ENCODE measurements around the gene MACC1.
"Not testable (repeated sequence)": the region's sequence is repeated elsewhere in the genome, so short reads cannot be mapped to it uniquely, and the experiment has no call there.

The MACC1 gene

DNA sequence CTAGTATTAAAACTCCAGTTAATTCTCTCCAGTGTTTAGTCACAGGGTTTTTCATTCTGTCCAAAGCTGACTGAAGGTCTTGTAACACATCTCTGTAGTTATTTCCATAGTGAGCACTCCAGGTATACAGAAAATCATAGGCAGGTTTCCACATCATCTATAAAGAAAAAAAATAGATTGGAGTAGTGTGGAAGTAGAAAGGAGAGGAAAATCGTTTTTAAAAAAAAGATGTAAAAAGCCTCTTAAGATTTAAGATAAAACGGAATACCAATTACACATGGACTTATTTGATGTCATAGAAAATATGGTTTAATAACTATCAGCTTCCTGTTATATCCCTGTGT lies 76.2 kb downstream of the MACC1 start:
- ATAC-seq: no peak

DNA sequence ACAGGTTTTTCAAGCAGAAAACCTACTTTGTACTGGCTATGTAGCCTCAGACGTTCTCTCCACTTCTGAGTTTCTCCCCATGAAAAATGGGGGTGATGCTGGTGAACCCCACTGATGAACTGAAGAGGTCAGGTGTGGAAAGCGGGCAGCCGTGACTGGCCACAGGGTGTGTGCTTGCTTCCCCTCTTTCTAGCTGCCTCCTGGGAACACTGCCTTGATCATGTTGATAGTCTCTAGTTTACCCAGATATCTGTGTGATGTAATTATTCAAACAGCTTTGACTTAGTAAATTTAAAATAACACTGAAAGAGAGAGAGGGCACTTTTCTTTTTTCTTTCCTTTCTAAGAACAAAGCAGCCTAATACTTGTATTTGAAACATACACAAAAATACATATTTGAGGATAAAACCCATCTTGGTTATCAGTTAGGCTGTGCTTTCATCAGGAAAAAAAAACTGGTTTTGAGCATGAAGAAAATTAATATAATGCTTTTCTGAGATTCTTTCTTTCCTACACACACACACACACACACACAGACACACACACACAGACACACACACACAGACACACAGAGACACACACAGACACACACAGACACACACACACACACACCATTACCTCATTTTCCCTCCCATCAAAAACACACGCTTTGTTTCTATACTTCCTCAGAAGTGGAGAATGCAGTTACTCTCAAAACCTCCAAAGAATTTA lies 76.7 kb downstream of the MACC1 start:
- no peak overlapping the region for H3K4me3 Mint-ChIP-seq
- no peaks in the 10 kb centered on the region for H3K9me3 Mint-ChIP-seq
- H3K4me1 Mint-ChIP-seq: no peaks in the 10 kb centered on the region
- H3K27me3 Mint-ChIP-seq: no peaks in the 10 kb centered on the region
- ATAC-seq (no peak), DNase-seq (no peak)
- H3K27ac Mint-ChIP-seq: peak overlapping the region in 1 of 2 donors; percentile 91

More for the DNA sequence above, 76.2 kb downstream of the MACC1 start:
- Mint-ChIP-seq H3K27ac (peak overlapping the region in 1 of 2 donors; percentile 91), H3K4me1 (no peaks in the 10 kb centered on the region), H3K4me3 (no peak overlapping the region), H3K9me3 (no peaks in the 10 kb centered on the region), H3K27me3 (no peaks in the 10 kb centered on the region)
- DNase-seq: no peak

DNA sequence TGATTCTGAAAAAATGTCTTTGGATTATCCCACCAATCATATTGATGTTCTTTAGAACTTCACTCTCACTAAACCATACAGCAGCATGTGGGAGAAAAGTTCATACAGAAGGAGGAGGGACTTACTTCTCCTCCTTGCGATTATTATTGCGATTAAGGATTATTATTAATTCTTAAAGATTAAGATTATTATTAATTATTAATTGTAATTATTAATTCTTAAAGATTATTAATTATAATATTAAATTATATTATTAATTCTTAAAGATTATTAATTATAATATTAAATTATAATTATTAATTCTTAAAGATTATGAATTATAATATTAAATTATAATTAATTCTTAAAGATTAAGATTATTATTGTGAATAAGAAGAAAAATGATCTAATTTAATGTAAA lies 80.5 kb downstream of the MACC1 start:
- no peak for DNase-seq
- Mint-ChIP-seq H3K27ac (no peak overlapping the region), H3K27me3 (no peaks in the 10 kb centered on the region), H3K9me3 (no peaks in the 10 kb centered on the region), H3K4me1 (no peaks in the 10 kb centered on the region), H3K4me3 (no peak overlapping the region)
- no peak for ATAC-seq

DNA sequence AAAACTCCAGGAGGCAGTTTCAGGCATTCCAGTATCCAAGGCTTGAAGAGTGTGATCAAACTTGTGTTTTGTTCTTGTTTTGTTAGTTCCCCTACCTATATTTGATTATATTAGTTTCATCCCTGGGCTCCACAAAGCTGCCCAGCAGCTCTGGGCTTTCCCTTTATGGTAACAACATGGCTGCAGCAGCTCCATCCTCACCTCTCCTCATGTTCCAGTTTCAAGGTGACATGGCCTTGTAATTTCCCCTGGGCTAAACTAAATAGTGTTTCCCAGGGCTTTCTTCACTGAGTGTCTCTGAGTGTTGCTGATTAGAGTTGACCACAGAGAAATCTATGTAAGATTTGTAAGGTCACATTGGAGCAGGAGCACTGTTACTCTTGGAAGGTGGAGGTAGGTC lies 83.4 kb downstream of the MACC1 start:
- ATAC-seq (no peak), DNase-seq (no peak)
- no peak overlapping the region for H3K27ac Mint-ChIP-seq
- H3K4me1 Mint-ChIP-seq: no peaks in the 10 kb centered on the region
- H3K27me3 Mint-ChIP-seq: peaks cover 7% of the 10 kb centered on the region
- no peaks in the 10 kb centered on the region for H3K9me3 Mint-ChIP-seq
- H3K4me3 Mint-ChIP-seq: no peak overlapping the region

DNA sequence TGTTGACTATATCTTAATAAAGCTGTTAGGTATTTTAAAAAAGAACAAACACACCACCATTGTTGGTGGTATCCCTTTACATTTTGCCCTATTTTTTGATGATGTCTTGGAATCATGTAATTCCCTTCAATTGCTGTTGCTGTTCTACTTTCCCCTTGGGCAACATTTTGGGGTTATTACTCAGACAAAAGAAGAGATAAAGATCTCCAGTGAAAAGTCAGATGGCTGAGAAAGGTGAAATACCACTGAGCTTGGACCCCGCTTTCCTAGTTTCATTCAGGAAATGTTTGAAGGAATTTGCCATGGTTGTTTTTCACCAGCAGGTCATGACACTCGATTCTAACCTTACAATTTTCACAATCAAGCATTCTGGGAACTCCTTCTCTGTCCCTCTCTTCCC lies 84.6 kb downstream of the MACC1 start:
- ATAC-seq: no peak
- Mint-ChIP-seq H3K27ac (no peak overlapping the region), H3K9me3 (no peaks in the 10 kb centered on the region), H3K27me3 (peaks cover 7% of the 10 kb centered on the region), H3K4me3 (no peak overlapping the region), H3K4me1 (no peaks in the 10 kb centered on the region)
- DNase-seq: no peak

DNA sequence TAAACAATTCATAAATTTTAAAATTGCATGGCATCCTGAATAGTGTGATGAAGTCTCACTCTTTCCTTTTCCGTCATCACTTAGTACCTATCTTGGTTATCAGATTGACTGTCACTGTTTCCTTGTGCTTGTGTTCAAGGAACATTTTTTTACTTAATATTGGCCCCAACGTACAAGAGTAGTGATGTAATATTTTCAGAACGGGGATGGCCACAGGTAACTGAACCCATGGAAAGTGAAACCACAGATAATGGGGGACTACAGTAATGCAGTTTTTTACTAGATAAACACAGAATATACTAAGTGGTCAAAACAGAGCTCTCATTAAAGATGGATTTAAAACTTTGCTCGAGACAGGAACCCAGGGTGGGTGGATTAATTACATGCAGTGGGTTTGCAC lies 85.4 kb downstream of the MACC1 start:
- Mint-ChIP-seq H3K4me1 (no peaks in the 10 kb centered on the region), H3K4me3 (no peak overlapping the region), H3K27ac (no peak overlapping the region), H3K27me3 (peaks cover 7% of the 10 kb centered on the region), H3K9me3 (no peaks in the 10 kb centered on the region)
- ATAC-seq (no peak), DNase-seq (no peak)

DNA sequence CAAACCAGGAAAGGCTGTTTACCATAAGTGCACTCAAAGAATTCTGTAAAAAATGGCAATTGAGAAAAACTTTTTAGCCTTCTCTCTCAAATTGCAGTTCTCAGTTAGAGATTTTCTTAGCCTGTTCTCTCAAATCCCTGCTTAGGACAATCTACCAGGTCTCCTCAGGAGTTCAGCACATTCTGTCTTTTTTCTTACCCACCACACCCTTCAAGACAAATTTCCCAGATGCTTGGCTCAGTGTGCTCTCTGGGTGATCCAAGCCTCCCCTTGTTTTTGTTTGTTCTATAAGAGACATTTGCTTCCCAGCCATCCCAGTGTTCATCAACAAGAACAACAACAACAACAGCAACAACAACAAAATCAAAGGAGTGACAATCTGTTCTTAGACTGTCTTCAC lies 87.3 kb downstream of the MACC1 start:
- ATAC-seq: no peak
- DNase-seq: no peak
- H3K4me3 Mint-ChIP-seq: no peak overlapping the region
- H3K4me1 Mint-ChIP-seq: no peaks in the 10 kb centered on the region
- no peaks in the 10 kb centered on the region for H3K9me3 Mint-ChIP-seq
- peaks cover 12% of the 10 kb centered on the region for H3K27me3 Mint-ChIP-seq
- H3K27ac Mint-ChIP-seq: no peak overlapping the region

DNA sequence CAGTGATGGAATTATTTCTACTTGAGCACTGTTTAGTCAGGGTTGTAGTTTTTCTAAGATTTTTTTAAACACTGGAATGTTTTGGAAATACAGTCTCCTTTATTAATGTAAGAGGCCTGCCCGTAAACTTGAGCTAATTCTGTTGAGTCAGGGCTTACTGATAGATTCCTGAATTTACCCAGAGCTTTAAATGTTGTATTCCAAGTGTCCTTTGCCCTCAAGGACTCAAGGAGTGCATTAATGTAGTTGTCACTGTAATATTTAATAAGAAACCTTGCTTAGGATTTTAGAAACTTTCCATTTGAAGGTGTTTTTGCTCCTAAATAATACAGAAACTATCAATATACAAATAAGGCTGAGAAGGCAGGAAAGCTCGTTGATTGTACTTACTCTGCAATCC lies 89.2 kb downstream of the MACC1 start:
- no peak overlapping the region for H3K27ac Mint-ChIP-seq
- H3K27me3 Mint-ChIP-seq: peaks cover 12% of the 10 kb centered on the region
- no peak for ATAC-seq

DNA sequence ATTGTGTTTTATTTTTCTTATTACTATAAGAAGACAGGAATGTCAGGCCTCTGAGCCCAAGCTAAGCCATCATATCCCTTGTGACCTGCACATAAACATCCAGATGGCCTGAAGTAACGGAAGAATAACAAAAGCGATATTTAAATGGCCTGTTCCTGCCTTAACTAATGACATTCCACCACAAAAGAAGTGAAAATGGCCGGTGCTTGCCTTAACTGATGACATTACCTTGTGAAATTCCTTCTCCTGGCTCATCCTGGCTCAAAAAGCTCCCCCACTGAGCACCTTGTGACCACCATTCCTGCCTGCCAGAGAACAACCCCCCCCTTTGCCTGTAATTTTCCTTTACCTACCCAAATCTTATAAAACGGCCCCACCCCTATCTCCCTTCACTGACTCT lies 91.1 kb downstream of the MACC1 start:
- not testable (repeated sequence) for H3K27ac Mint-ChIP-seq, DNase-seq, ATAC-seq, H3K4me3 Mint-ChIP-seq, H3K4me1 Mint-ChIP-seq, H3K9me3 Mint-ChIP-seq
- peaks cover 12% of the 10 kb centered on the region for H3K27me3 Mint-ChIP-seq

More for the DNA sequence above, 89.2 kb downstream of the MACC1 start:
- Mint-ChIP-seq H3K9me3 (no peaks in the 10 kb centered on the region), H3K4me1 (no peaks in the 10 kb centered on the region), H3K4me3 (no peak overlapping the region)
- no peak for DNase-seq

DNA sequence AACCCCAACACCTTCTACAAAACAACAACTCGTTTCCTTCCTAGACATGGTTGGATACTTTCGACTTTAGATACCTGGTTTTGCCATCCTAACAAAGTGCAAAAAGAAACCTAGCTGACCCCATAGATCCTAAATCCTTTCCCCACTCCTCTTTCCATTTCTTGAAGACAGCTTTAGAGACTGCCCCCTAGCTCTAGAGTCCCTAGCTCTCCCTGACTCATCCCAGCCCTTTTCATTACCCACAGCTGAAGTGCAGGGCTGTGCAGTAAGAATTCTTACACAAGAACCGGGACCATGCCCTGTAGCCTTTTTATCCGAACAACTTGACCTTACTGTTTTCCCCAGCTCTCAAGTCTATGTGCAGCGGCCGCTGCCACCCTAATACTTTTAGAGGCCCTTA lies 93.1 kb downstream of the MACC1 start:
- not testable (repeated sequence) for ATAC-seq, H3K9me3 Mint-ChIP-seq

DNA sequence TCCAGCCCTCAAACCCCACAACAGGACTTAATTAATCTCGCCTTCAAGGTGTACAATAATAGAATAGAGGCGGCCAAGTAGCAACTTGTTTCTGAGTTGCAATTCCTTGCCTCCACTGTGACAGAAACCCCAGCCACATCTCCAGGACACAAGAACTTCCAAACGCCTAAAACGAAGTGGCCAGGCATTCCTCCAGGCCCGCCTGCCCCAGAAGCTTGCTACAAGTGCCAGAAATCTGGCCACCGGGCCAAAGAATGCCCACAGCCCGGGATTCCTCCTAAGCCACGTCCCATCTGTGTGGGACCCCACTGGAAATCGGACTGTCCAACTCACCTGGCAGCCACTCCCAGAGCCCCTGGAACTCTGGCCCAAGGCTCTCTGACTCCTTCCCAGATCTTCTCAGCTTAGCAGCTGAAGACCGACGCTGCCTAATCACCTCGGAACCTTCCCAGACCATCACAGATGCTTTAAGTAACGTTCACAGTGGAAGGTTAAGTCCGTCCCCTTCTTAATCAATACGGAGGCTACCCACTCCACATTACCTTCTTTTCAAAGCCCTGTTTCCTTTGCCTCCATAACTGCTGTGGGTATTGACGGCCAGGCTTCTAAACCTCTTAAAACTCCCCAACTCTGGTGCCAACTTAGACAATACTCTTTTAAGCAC lies 94.4 kb downstream of the MACC1 start:
- H3K4me3 Mint-ChIP-seq, H3K4me1 Mint-ChIP-seq, H3K27me3 Mint-ChIP-seq, DNase-seq, H3K9me3 Mint-ChIP-seq, H3K27ac Mint-ChIP-seq, ATAC-seq: not testable (repeated sequence)

More for the DNA sequence above, 93.1 kb downstream of the MACC1 start:
- not testable (repeated sequence) for H3K4me3 Mint-ChIP-seq, H3K27ac Mint-ChIP-seq, H3K27me3 Mint-ChIP-seq, DNase-seq, H3K4me1 Mint-ChIP-seq

DNA sequence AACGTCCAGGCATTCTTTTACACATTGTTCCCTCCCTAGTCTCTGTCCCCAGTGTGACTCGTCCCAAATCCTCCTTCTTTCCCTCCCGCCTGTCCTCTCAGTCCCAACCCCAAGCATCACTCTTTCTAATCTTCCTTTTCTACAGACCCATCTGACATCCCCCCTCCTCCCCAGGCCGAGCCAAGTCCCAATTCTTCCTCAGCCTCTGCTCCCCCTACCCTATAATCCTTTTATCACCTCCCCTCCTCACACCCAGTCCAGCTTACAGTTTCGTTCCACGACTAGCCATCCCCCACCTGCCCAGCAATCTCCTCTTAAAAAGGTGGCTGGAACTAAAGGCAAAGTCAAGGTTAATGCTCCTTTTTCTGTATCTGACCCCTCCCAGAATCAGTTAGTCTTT lies 95.1 kb downstream of the MACC1 start:
- Mint-ChIP-seq H3K4me1 (no peaks in the 10 kb centered on the region), H3K9me3 (peaks cover 5 to 7% of the 10 kb centered on the region in 2 donors), H3K4me3 (no peak overlapping the region), H3K27me3 (peaks cover 5% of the 10 kb centered on the region), H3K27ac (no peak overlapping the region)
- DNase-seq (no peak), ATAC-seq (no peak)

DNA sequence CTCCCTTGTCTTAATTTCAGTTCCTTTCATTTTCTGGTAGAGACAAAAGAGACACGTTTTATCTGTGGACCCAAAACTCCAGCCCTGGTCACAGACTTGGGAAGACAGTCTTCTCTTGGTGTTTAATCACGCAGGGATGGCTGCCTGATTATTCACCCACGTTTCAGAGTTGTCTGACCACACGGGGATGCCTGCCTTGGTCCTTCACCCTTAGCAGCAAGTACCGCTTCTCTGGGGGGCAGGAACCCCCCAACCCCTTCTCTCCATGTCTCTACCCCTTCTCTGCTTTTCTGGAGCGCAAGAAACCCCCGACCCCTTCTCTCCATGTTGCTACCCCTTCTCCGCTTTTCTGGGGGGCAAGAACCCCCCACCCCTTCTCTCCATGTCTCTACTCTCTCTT lies 95.8 kb downstream of the MACC1 start:
- peaks cover 5 to 7% of the 10 kb centered on the region in 2 donors for H3K9me3 Mint-ChIP-seq
- no peak overlapping the region for H3K27ac Mint-ChIP-seq
- ATAC-seq (no peak), DNase-seq (no peak)
- H3K4me3 Mint-ChIP-seq: no peak overlapping the region
- H3K4me1 Mint-ChIP-seq: no peaks in the 10 kb centered on the region
- peaks cover 3% of the 10 kb centered on the region for H3K27me3 Mint-ChIP-seq

DNA sequence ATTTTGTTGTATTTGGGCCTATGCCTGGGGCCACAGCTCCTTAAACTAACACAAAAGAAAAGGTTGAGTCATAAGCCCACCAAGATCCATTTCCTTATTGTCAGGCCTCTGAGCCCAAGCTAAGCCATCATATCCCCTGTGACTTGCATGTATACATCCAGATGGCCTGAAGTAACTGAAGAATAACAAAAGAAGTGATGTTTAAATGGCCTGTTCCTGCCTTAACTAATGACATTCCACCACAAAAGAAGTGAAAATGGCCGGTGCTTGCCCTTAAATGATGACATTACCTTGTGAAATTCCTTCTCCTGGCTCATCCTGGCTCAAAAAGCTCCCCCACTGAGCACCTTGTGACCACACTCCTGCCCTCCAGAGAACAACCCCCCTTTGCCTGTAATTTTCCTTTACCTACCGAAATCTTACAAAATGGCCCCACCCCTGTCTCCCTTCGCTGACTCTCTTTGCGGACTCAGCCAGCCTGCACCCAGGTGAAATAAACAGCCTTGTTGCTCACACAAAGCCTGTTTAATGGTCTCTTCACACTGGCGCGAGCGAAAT lies 96.5 kb downstream of the MACC1 start:
- H3K27me3 Mint-ChIP-seq, ATAC-seq, H3K9me3 Mint-ChIP-seq, H3K4me3 Mint-ChIP-seq, H3K27ac Mint-ChIP-seq, DNase-seq, H3K4me1 Mint-ChIP-seq: not testable (repeated sequence)

DNA sequence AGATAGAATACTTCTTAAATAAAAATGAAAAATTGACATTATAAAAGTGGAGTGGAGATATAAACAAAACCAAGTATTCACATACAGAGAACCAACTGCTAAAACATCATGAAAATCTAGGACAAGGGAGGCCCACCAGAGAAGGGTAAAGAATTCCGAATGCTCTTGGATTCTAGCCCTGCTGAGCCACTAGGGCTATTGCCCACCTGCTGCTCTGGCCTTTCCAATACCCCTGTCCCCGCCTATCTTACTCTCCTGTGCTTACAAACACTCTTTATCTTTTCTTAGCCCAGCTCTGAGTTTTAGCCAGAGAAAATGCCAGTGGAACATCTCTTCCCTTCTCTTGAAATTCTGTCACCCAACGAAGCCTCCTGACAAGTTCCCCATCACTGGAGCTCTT lies 100.3 kb downstream of the MACC1 start:
- H3K27ac Mint-ChIP-seq: no peak overlapping the region
- no peak for DNase-seq
- H3K4me3 Mint-ChIP-seq: no peak overlapping the region
- peaks cover 2 to 3% of the 10 kb centered on the region in 2 donors for H3K9me3 Mint-ChIP-seq
- no peak for ATAC-seq
- H3K4me1 Mint-ChIP-seq: peaks cover 4% of the 10 kb centered on the region
- no peaks in the 10 kb centered on the region for H3K27me3 Mint-ChIP-seq

DNA sequence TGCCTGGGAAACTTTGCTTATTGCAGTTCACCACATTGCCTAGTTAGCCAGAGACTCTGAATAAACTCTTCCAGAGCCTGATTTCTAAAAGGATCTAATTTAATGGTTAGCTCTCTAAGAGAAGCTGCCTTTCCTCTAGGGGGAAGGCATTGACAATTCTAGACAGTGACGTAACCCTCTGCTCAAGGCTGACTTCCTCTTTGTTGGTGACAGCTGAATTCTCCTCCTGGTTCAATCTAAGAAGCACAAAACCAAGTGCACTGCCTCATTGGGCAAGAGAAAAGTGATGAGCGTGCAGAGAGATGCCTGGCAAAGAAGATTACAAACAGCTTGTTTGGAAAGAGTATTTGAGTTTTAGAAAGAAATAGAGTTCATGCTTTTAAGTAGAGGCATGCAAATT lies 102.7 kb downstream of the MACC1 start:
- Mint-ChIP-seq H3K4me1 (peaks cover 4% of the 10 kb centered on the region), H3K27ac (no peak overlapping the region), H3K27me3 (peaks cover 2% of the 10 kb centered on the region), H3K9me3 (no peaks in the 10 kb centered on the region), H3K4me3 (no peak overlapping the region)
- ATAC-seq (peak; percentile 57), DNase-seq (no peak)

All from stimulated activated naive CD8-positive, alpha-beta T cell treated with anti-CD3 and anti-CD28 coated beads, Interleukin-15, amount 100 ng/mL, for 72 hours (primary cell).